Fibroblast of lung (primary cell): ENCODE results near the gene ABL2. TPM values are rescaled to one million over a fixed set of nuclear protein-coding genes. Genes with fewer than 3 reads are reported as not detected.

Experiments
- DNase-seq, 2 donors: peaks; one replicate each; pipeline versions ENCODE4 v3.0.0 to v3.0.0-alpha.2; 2010; ENCODE audit warnings: low read depth in 2 of 2
- H2AFZ ChIP-seq: 2 replicates; pipeline ENCODE4 v1.5.1; 2012; ENCODE audit warnings: low read length, control low read depth, inconsistent platforms
- H3K27ac ChIP-seq: 2 replicates; pipeline ENCODE4 v1.5.1; 2011; ENCODE audit warnings: low read length, control low read depth; ENCODE audit not compliant: insufficient read depth
- H3K27me3 ChIP-seq: 2 replicates; pipeline ENCODE4 v1.5.1; 2011; ENCODE audit warnings: mild to moderate bottlenecking, low read length; ENCODE audit not compliant: control insufficient read depth, insufficient read depth
- H3K36me3 ChIP-seq: 2 replicates; pipeline ENCODE4 v1.5.1; 2011; ENCODE audit warnings: low read length; ENCODE audit not compliant: control insufficient read depth, insufficient read depth
- H3K4me1 ChIP-seq: 2 replicates; pipeline ENCODE4 v1.5.1; 2011; ENCODE audit warnings: low read length; ENCODE audit not compliant: control insufficient read depth, insufficient read depth; ENCODE audit errors: extremely low read depth
- H3K4me2 ChIP-seq: 2 replicates; pipeline ENCODE4 v1.5.1; 2011; ENCODE audit warnings: low read length, control low read depth; ENCODE audit not compliant: insufficient read depth; ENCODE audit errors: extremely low read depth
- H3K4me3 ChIP-seq, 4 experiments: fragments of 200-600 bp in 1 of 4; sonication (generic) in 1 of 4; replicated peaks in 1 of 4; 2 replicates each; pipeline ENCODE4 v1.5.1; 2011 to 2016; ENCODE audit warnings: low read length in 4 of 4, low read depth in 3 of 4, mild to moderate bottlenecking in 3 of 4, control low read depth in 2 of 4, inconsistent platforms in 1 of 4, mixed read lengths in 1 of 4; ENCODE audit not compliant: insufficient read depth in 1 of 4; ENCODE audit errors: control extremely low read depth in 1 of 4
- H3K79me2 ChIP-seq: 2 replicates; pipeline ENCODE4 v1.5.1; 2012; ENCODE audit warnings: mild to moderate bottlenecking, low read length, inconsistent platforms; ENCODE audit not compliant: control insufficient read depth, insufficient read depth
- H3K9ac ChIP-seq: 2 replicates; pipeline ENCODE4 v1.5.1; 2011; ENCODE audit warnings: mild to moderate bottlenecking, low read length, control low read depth; ENCODE audit not compliant: insufficient read depth
- H3K9me3 ChIP-seq: 2 replicates; pipeline ENCODE4 v1.5.1; 2012; ENCODE audit warnings: low read depth, low read length; ENCODE audit not compliant: control insufficient read depth, insufficient read depth
- H4K20me1 ChIP-seq: 2 replicates; pipeline ENCODE4 v1.5.1; 2011; ENCODE audit warnings: low read length; ENCODE audit not compliant: control insufficient read depth, insufficient read depth; ENCODE audit errors: extremely low read depth
- EZH2 ChIP-seq: IDR thresholded peaks from 2 replicates; pipeline ENCODE4 v1.5.1; 2012; ENCODE audit warnings: low read length, control low read depth, mild to moderate bottlenecking; ENCODE audit errors: missing control alignments
- polyA plus RNA-seq, 2 donors: library from polyadenylated mRNA; depleted of rRNA in 1 of 2; stranded (reverse) in 1 of 2; unstranded in 1 of 2; fragments of >200 nt; gene quantifications; 2 replicates each; pipeline ENCODE4 v1.2.1, GENCODE V29; 2011 to 2012; ENCODE audit warnings: missing spikeins in 1 of 2
- total RNA-seq: library from RNA; depleted of rRNA; stranded (reverse); fragments of >200 nt; gene quantifications from 2 replicates; pipeline ENCODE4 v1.2.1, GENCODE V29; 2014
- TF ChIP-seq, protein P1 (sequence below), 2 donors: IDR thresholded peaks in 1 of 2; conservative IDR thresholded peaks in 1 of 2; 1 replicate in 1 of 2; 2 replicates in 1 of 2; pipeline ENCODE4 v1.5.1; 2011 to 2012; ENCODE audit warnings: low read length in 2 of 2, control low read depth in 1 of 2, inconsistent platforms in 1 of 2, low read depth in 1 of 2, mild to moderate bottlenecking in 1 of 2

The ABL2 gene
- total and polyA plus RNA-seq, 2 donors (not counting 1 experiment from before 2014, with no cell fraction given) = 36.1 to 85.4 TPM

DNA sequence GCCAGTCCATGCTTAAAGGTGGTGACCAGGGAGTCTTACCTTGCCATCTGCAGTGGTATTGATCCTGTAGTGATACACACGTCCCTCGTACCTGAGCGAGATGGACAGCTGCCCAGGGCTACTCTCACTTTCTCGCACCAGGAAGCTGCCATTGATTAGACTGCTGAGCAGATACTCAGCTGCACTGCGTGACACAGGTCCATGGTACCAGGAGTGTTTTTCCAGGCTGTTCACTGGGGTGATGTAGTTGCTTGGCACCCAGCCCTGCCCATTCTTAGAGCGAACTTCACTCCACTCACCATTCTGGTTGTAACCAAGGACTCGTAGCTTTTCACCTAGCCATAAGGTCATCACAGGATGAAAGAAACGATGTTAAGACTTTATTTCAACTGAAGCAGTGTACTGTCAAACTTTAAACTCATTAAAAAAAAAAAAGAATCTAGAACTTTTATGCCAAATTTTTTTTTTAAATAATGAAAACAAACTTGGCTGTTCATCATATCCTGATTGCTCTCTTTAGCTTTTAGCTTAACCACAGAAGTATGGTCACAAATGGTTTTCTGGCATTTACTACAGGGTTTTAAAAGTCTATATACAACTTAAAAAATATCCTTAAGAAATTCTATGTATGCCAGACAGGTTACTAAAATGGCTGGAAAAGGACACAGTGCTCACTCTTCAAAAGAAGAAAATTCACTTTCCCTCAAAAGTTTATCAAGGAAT is 103.0 kb downstream of the ABL2 start:
- Histone ChIP-seq H3K27me3 (no peaks in the 10 kb centered on the region), H3K4me3 (no peak overlapping the region), H3K27ac (no peak overlapping the region), H3K9me3 (no peaks in the 10 kb centered on the region), H4K20me1 (no peaks in the 10 kb centered on the region), H3K4me2 (peak overlapping the region; percentile 18), H3K4me1 (peaks cover 9% of the 10 kb centered on the region), H3K79me2 (peaks cover 70% of the 10 kb centered on the region), H3K36me3 (peaks cover 10% of the 10 kb centered on the region), H2AFZ (no peak overlapping the region), H3K9ac (no peak overlapping the region)
- TF ChIP-seq, protein P1, sequence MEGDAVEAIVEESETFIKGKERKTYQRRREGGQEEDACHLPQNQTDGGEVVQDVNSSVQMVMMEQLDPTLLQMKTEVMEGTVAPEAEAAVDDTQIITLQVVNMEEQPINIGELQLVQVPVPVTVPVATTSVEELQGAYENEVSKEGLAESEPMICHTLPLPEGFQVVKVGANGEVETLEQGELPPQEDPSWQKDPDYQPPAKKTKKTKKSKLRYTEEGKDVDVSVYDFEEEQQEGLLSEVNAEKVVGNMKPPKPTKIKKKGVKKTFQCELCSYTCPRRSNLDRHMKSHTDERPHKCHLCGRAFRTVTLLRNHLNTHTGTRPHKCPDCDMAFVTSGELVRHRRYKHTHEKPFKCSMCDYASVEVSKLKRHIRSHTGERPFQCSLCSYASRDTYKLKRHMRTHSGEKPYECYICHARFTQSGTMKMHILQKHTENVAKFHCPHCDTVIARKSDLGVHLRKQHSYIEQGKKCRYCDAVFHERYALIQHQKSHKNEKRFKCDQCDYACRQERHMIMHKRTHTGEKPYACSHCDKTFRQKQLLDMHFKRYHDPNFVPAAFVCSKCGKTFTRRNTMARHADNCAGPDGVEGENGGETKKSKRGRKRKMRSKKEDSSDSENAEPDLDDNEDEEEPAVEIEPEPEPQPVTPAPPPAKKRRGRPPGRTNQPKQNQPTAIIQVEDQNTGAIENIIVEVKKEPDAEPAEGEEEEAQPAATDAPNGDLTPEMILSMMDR (conservative IDR thresholded peaks at IDR 0.05 in 1 of 2, IDR thresholded peaks at IDR 0.05 in 1 of 2; ENCODE audit: low read depth in 1 of 2, low read length in 2 of 2) = no peak
- TF ChIP-seq EZH2 = no peak
- peak in 1 of 2 donors; percentile 79 for DNase-seq

DNA sequence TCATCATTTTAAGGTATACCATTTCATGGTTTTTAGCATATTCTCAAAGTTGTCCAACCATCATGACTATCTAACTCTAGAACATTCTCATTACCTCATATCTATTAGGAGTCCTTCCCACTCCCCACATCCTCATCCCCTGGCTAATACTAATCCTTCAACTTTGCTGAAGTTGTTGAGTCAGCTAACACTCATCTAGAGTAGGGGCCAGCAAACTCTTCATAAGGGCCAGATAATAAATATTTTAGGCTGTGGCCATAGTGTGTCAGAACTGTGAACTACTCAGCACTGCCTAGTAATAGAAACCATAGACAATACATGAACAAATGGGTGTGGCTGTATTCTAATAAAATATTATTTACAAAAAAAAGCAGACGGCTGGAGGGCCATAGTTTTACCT is 104.6 kb downstream of the ABL2 start:
- TF ChIP-seq, protein P1 (conservative IDR thresholded peaks at IDR 0.05 in 1 of 2, IDR thresholded peaks at IDR 0.05 in 1 of 2; ENCODE audit: low read depth in 1 of 2, low read length in 2 of 2) = no peak
- TF ChIP-seq EZH2 = no peak
- Histone ChIP-seq H3K4me3 (no peak overlapping the region), H3K79me2 (peaks cover 59% of the 10 kb centered on the region), H3K9ac (no peak overlapping the region), H3K36me3 (peaks cover 13% of the 10 kb centered on the region), H3K4me2 (no peak overlapping the region), H4K20me1 (no peaks in the 10 kb centered on the region), H3K27me3 (no peaks in the 10 kb centered on the region), H2AFZ (no peak overlapping the region), H3K9me3 (no peaks in the 10 kb centered on the region), H3K4me1 (peaks cover 7% of the 10 kb centered on the region), H3K27ac (no peak overlapping the region)
- DNase-seq = peak; percentile 40 to 84

DNA sequence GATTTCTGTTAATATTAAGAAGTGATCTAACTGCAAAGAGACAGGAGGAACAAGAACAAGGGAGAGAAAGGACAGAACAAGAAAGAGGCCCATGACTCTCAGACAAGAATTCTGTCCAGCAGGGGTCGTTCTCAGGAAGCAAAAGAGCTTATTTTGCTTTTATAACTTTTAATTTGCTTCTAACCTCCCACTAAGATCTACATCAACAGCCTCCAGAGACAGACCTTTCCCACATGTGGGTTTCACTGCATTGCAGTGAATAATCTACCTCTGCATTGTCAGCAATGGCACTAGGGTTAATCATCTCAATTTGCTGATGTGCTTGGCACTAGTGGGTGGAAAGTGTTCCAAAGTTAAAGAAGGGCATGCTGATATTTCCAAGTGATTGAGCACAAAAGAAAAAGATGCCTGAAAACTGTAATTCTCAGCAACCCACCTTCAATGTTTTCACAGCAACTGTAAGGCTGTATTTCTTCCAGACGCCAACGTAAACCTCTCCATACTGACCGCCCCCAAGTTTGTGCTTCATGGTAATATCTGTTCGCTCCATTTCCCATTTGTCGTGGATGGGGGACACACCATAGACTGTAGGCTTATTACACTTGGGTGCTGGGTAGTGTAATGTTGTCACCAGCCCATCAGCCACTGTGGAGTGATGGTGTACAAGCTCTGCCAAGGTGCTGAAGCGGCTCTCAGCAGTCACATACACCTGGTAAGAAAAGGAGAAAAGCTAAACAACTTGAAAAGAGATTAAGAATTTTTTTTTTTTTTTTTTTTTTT is 108.1 kb downstream of the ABL2 start:
- DNase-seq = peak; percentile 52 to 74
- Histone ChIP-seq H4K20me1 (no peaks in the 10 kb centered on the region), H3K9ac (no peak overlapping the region), H3K4me2 (no peak overlapping the region), H2AFZ (no peak overlapping the region), H3K79me2 (peaks cover 47% of the 10 kb centered on the region), H3K27me3 (no peaks in the 10 kb centered on the region), H3K27ac (no peak overlapping the region), H3K36me3 (peaks cover 13% of the 10 kb centered on the region), H3K4me3 (no peak overlapping the region), H3K4me1 (no peaks in the 10 kb centered on the region), H3K9me3 (no peaks in the 10 kb centered on the region)
- TF ChIP-seq, protein P1 (conservative IDR thresholded peaks at IDR 0.05 in 1 of 2, IDR thresholded peaks at IDR 0.05 in 1 of 2; ENCODE audit: low read depth in 1 of 2, low read length in 2 of 2) = peak; percentile 62 to 68
- no peak for TF ChIP-seq EZH2
